ENCODE measurements around the gene XPNPEP2. TPM values are rescaled to one million over a fixed set of nuclear protein-coding genes. Genes with fewer than 3 reads are reported as not detected.

Gene XPNPEP2
- 0.31 TPM for total RNA-seq

GRCh38 chrX:129738466-129739308, at the start of gene XPNPEP2:
XPNPEP2 (plus strand) TSS chrX:129738979; CDS start chrX:129739214, 235 bp downstream.
- no peak for DNase-seq

- DNase-seq, result no peak
These were observed 49.0 kb upstream of the XPNPEP2 start for GRCh38 chrX:129689796-129690195.

- DNase-seq, result no peak
These were observed 48.3 kb upstream of the XPNPEP2 start for GRCh38 chrX:129690435-129690834.

- DNase-seq, result no peak
These were observed 45.4 kb upstream of the XPNPEP2 start for GRCh38 chrX:129693354-129693753.

GRCh38 chrX:129694805-129695204, 44.0 kb upstream of the XPNPEP2 start:
- DNase-seq, result no peak

- DNase-seq, result no peak
These were observed 43.2 kb upstream of the XPNPEP2 start for GRCh38 chrX:129695535-129695934.

GRCh38 chrX:129695937-129696336, 42.8 kb upstream of the XPNPEP2 start:
- DNase-seq, result no peak

GRCh38 chrX:129696463-129697155, 42.2 kb upstream of the XPNPEP2 start:
- no peak for DNase-seq

GRCh38 chrX:129697204-129697829, 41.5 kb upstream of the XPNPEP2 start:
- no peak for DNase-seq

- no peak for DNase-seq
These were observed 40.6 kb upstream of the XPNPEP2 start for GRCh38 chrX:129698150-129698549.

GRCh38 chrX:129700536-129700935, 38.2 kb upstream of the XPNPEP2 start:
- no peak for DNase-seq

- DNase-seq, result peak; percentile 14
These were observed 37.1 kb upstream of the XPNPEP2 start for GRCh38 chrX:129701624-129702069.

- DNase-seq, result no peak
These were observed 34.3 kb upstream of the XPNPEP2 start for GRCh38 chrX:129704491-129704890.

GRCh38 chrX:129705377-129705925, 33.3 kb upstream of the XPNPEP2 start:
- no peak for DNase-seq

GRCh38 chrX:129705988-129706387, 32.8 kb upstream of the XPNPEP2 start:
- DNase-seq, result no peak

- DNase-seq, result peak; percentile 32
These were observed 32.2 kb upstream of the XPNPEP2 start for GRCh38 chrX:129706400-129707072.

- DNase-seq, result no peak
These were observed 24.2 kb upstream of the XPNPEP2 start for GRCh38 chrX:129714581-129714980.

- no peak for DNase-seq
These were observed 22.3 kb upstream of the XPNPEP2 start for GRCh38 chrX:129716507-129716906.

GRCh38 chrX:129717892-129718291, 20.9 kb upstream of the XPNPEP2 start:
- peak; percentile 22 for DNase-seq

GRCh38 chrX:129718676-129719075, 20.1 kb upstream of the XPNPEP2 start:
- no peak for DNase-seq

GRCh38 chrX:129719268-129719667, 19.5 kb upstream of the XPNPEP2 start:
- no peak for DNase-seq

- no peak for DNase-seq
These were observed 18.7 kb upstream of the XPNPEP2 start for GRCh38 chrX:129719931-129720530.

Measured in occipital lobe (tissue), 2 donors.